Activated B cell treated with CpG ODN at 0.5 μM for 24 hours (primary cell): ENCODE data around the gene EHMT1. TPM values are rescaled to one million over a fixed set of nuclear protein-coding genes. Genes with fewer than 3 reads are reported as not detected.
A peak's percentile ranks its signal among the peaks of the same experiment; 100 is the strongest.

ENCODE experiments used
- ATAC-seq: fragments of 200-7000 bp; cut with Tn5 transposase; one replicate; pipeline ENCODE4 v1.10.0; 2021; ENCODE audit warnings: low read depth, mild to moderate bottlenecking, moderate library complexity
- CTCF ChIA-PET: fragments of 350-600 bp; sonication (Branson Sonifier 250); formaldehyde crosslinking; loops from one replicate; lab custom pipeline; 2021; ENCODE audit warnings: antibody characterized with exemption; lab: Charles Lee
- POLR2A ChIA-PET: fragments of 350-600 bp; sonication (Branson Sonifier 250); formaldehyde crosslinking; loops from one replicate; lab custom pipeline; 2021; ENCODE audit warnings: antibody characterized with exemption; lab: Charles Lee
- DNase-seq: peaks from one replicate; pipeline ENCODE4 v3.0.0; 2022
- H3K27ac Mint-ChIP-seq: one replicate; pipeline ENCODE4 v1.8.0; 2020; ENCODE audit warnings: mixed read lengths
- H3K27me3 Mint-ChIP-seq: one replicate; pipeline ENCODE4 v1.8.0; 2021; ENCODE audit warnings: mixed read lengths
- H3K36me3 Mint-ChIP-seq: one replicate; pipeline ENCODE4 v1.8.0; 2021; ENCODE audit warnings: low read depth, mixed read lengths
- H3K4me1 Mint-ChIP-seq: one replicate; pipeline ENCODE4 v1.8.0; 2021; ENCODE audit warnings: mixed read lengths
- H3K4me3 Mint-ChIP-seq: one replicate; pipeline ENCODE4 v1.8.0; 2020; ENCODE audit warnings: mild to moderate bottlenecking, mixed read lengths
- H3K9me3 Mint-ChIP-seq: one replicate; pipeline ENCODE4 v1.8.0; 2020; ENCODE audit warnings: mixed read lengths
- intact Hi-C: fragments of 100-400 bp; cut with micrococcal nuclease; formaldehyde crosslinking; loops from one replicate; pipeline ENCODE4 v1.15.1; 2024
- total RNA-seq: library from RNA; stranded (reverse); gene quantifications from 2 replicates; pipeline ENCODE4 v1.2.3, GENCODE V29; 2022
- TF ChIP-seq, protein P1 (sequence below): fragments of 200-600 bp; IDR thresholded peaks from one replicate; pipeline ENCODE4 v1.8.0; 2022; ENCODE audit warnings: antibody characterized with exemption, mild to moderate bottlenecking

EHMT1 gene
- total RNA-seq, 1 donor from 2014 or later: 163 TPM

DNA sequence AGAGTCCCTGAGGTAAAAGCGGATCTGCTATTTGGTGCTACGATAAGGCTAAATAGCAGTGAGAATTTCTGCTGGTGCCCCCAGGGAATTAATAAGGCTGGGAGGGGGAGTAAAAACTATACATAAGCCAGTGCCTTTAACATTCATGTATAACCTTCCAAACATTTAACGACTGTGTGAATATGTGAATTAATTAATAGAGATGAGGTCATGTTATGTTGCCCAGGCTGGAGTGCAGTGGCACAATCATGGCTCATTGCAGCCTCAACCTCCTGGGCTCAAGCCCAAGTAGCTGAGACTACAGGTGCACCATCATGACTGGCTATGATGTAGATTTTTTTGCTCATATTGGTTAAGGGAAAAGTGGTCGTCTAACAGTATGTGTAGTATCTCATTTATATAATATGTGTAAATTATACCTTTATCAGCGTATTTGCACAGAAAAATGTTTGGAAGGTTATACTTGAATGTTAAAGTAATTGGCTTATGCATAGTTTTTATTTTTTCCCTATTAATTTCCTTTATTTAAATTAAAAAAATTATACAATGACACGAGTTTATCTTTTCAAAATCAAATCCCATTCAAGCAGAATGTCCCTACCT is 64.6 kb downstream of the EHMT1 start:
- TF ChIP-seq, protein P1, sequence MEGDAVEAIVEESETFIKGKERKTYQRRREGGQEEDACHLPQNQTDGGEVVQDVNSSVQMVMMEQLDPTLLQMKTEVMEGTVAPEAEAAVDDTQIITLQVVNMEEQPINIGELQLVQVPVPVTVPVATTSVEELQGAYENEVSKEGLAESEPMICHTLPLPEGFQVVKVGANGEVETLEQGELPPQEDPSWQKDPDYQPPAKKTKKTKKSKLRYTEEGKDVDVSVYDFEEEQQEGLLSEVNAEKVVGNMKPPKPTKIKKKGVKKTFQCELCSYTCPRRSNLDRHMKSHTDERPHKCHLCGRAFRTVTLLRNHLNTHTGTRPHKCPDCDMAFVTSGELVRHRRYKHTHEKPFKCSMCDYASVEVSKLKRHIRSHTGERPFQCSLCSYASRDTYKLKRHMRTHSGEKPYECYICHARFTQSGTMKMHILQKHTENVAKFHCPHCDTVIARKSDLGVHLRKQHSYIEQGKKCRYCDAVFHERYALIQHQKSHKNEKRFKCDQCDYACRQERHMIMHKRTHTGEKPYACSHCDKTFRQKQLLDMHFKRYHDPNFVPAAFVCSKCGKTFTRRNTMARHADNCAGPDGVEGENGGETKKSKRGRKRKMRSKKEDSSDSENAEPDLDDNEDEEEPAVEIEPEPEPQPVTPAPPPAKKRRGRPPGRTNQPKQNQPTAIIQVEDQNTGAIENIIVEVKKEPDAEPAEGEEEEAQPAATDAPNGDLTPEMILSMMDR: no peak
- no peaks in the 10 kb centered on the region for H3K27me3 Mint-ChIP-seq
- H3K4me1 Mint-ChIP-seq: peaks cover 72% of the 10 kb centered on the region
- ChIA-PET POLR2A (interaction anchor here (0.7 to 3.0 kb wide), 3 partner anchors 25 to 80 kb away, joined by 3 to 15 read pairs (median 3); no protein-coding TSS in a partner anchor), CTCF (interaction anchor here (1.1 to 1.4 kb wide), 4 partner anchors 10 to 62 kb away, joined by 3 to 5 read pairs (median 4); no protein-coding TSS in a partner anchor)
- intact Hi-C loops: loop anchor here (2.0 kb wide), 1 partner anchor 31 kb away; no protein-coding TSS in a partner anchor
- H3K36me3 Mint-ChIP-seq: peaks cover 21% of the 10 kb centered on the region
- DNase-seq: no peak
- H3K9me3 Mint-ChIP-seq: no peaks in the 10 kb centered on the region
- H3K4me3 Mint-ChIP-seq: no peak overlapping the region
- H3K27ac Mint-ChIP-seq: peak overlapping the region; percentile 66
- no peak for ATAC-seq

DNA sequence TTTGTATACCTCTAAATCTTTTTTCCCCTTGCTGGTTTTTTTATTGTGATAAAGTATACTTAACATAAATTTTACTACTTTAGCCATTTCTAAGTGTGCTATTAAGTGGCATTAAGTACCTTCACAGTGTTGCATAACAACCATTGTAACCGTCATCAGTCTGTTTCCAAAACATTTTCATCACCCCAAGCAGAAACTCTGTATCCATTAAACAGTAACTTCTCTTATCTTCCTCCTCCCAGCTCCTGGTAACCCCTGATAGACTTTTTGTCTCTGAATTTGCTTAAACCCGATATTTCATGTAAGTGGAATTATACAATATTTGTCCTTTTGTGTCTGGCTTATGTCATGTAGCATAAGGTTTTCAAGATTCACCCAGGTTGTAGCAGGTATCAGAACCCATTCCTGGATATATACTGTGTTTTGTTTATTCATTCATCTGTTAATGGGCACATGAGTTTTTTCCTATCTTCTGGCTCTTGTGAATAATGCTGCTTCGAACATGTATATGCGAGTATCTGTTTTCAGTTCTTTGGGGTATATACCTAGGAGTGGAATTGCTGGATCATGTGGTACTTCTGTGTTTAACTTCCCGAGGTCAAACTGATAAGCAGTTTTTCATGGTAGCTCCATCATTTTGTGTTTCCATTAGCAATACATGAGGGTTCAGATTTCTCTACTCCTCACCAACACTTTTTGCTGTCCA is 66.4 kb downstream of the EHMT1 start:
- Mint-ChIP-seq H3K4me1 (peaks cover 73% of the 10 kb centered on the region), H3K4me3 (no peak overlapping the region), H3K9me3 (no peaks in the 10 kb centered on the region), H3K36me3 (peaks cover 21% of the 10 kb centered on the region), H3K27me3 (no peaks in the 10 kb centered on the region), H3K27ac (peak overlapping the region; percentile 14)
- ATAC-seq (no peak), DNase-seq (no peak)
- POLR2A ChIA-PET: no interaction called here
- intact Hi-C loops: no loop called here
- CTCF ChIA-PET: no interaction called here
- TF ChIP-seq, protein P1: no peak

DNA sequence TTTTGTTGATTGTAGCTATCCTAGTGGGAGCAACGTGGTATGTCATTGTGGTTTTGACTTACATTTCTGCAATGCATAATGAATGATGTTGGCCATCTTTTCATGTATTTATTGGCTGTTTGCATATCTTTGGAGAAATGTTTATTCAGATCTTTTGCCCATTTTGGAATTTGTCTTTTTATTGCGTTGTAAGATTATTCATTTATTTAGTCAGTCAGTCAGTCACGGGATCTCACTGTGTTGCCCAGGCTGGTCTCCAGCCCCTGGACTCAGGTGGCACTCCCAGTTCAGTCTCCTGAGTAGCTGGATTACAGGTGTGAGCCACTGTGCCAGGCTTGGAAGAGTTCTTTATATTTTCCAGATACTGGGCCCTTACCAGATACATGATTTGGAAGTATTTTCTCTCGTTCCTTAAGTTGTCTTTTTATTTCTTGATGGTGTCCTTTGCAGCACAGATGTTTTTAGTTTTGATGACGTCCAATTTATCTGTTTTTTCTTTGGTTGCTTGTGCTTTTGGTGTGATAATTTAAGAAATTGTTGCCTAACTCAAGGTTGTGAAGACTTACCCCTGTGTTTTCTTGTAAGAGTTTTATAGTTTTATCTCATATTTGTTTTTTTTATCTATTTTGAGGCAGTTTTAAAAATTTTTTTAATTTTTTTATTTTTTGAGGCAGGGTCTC is 67.1 kb downstream of the EHMT1 start:
- CTCF ChIA-PET: no interaction called here

DNA sequence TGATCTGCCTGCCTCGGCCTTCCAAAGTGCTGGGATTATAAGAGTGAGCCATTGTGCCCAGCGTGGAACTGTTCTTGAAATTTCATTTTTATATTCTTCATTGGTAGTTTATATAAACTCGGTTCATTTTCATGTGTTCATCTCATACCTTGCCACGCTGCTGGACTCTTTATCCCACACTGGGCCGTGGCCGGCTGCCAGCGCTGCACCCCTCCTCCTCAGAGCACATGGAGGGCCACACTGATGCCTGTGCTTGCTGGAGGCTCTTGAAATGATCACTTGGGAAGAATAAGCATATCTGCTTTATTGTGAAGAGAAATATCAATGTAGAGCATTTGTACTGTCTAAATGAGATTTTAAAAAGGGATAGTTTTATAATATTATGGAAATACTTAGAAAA is 69.5 kb downstream of the EHMT1 start:
- H3K27ac Mint-ChIP-seq: no peak overlapping the region
- no peak for ATAC-seq
- POLR2A ChIA-PET: no interaction called here

More for the DNA sequence above, 67.1 kb downstream of the EHMT1 start:
- Mint-ChIP-seq H3K27me3 (no peaks in the 10 kb centered on the region), H3K27ac (no peak overlapping the region), H3K4me3 (no peak overlapping the region), H3K4me1 (peaks cover 71% of the 10 kb centered on the region), H3K9me3 (no peaks in the 10 kb centered on the region), H3K36me3 (peaks cover 20% of the 10 kb centered on the region)
- POLR2A ChIA-PET: interaction anchor here (0.6 kb wide), 1 partner anchor 16 kb away, joined by 3 read pairs; no protein-coding TSS in a partner anchor
- no peak for DNase-seq
- ATAC-seq: no peak
- intact Hi-C loops: no loop called here
- TF ChIP-seq, protein P1: no peak

More for the DNA sequence above, 69.5 kb downstream of the EHMT1 start:
- intact Hi-C loops: no loop called here
- Mint-ChIP-seq H3K27me3 (no peaks in the 10 kb centered on the region), H3K4me3 (no peak overlapping the region), H3K4me1 (peaks cover 72% of the 10 kb centered on the region), H3K36me3 (peaks cover 25% of the 10 kb centered on the region), H3K9me3 (no peaks in the 10 kb centered on the region)
- DNase-seq: no peak
- CTCF ChIA-PET: no interaction called here
- TF ChIP-seq, protein P1: no peak
